OCI-M2 (cell line): Measurements from ENCODE around the gene PGM2.
A peak's percentile ranks its signal among the peaks of the same experiment; 100 is the strongest.
"Not testable (repeated sequence)": the region's sequence is repeated elsewhere in the genome, so short reads cannot be mapped to it uniquely, and the experiment has no call there.

Experiments used
- DNase-seq: peaks from one replicate; lab custom pipeline; 2025; ENCODE audit not compliant: unreplicated experiment; lab: John Stamatoyannopoulos, UW

Gene PGM2

GRCh38 chr4:37826295-37827029 lies at the start of gene PGM2:
Gene PGM2 (plus strand): TSS chr4:37826686. CDS start chr4:37826733, 47 bp downstream.
- DNase-seq = no peak

- no peak for DNase-seq
These were observed 46.6 kb upstream of the PGM2 start for GRCh38 chr4:37779896-37780295.

- no peak for DNase-seq
These were observed 45.9 kb upstream of the PGM2 start for GRCh38 chr4:37780444-37781130.

- no peak for DNase-seq
These were observed 45.4 kb upstream of the PGM2 start for GRCh38 chr4:37781131-37781455.

GRCh38 chr4:37786267-37786666 lies 40.2 kb upstream of the PGM2 start:
- DNase-seq = not testable (repeated sequence)

- not testable (repeated sequence) for DNase-seq
These were observed 38.5 kb upstream of the PGM2 start for GRCh38 chr4:37787883-37788460.

- DNase-seq = no peak
These were observed 37.7 kb upstream of the PGM2 start for GRCh38 chr4:37788819-37789218.

- no peak for DNase-seq
These were observed 34.2 kb upstream of the PGM2 start for GRCh38 chr4:37792241-37792640.

GRCh38 chr4:37793562-37793961 lies 32.9 kb upstream of the PGM2 start:
- DNase-seq = no peak

GRCh38 chr4:37794056-37794455 lies 32.4 kb upstream of the PGM2 start:
- no peak for DNase-seq

- no peak for DNase-seq
These were observed 30.8 kb upstream of the PGM2 start for GRCh38 chr4:37795581-37796195.

- DNase-seq = no peak
These were observed 29.1 kb upstream of the PGM2 start for GRCh38 chr4:37797374-37797773.

GRCh38 chr4:37797923-37798322 lies 28.6 kb upstream of the PGM2 start:
- no peak for DNase-seq

- no peak for DNase-seq
These were observed 27.9 kb upstream of the PGM2 start for GRCh38 chr4:37798616-37799015.

- no peak for DNase-seq
These were observed 26.4 kb upstream of the PGM2 start for GRCh38 chr4:37799941-37800554.

GRCh38 chr4:37802068-37802666 lies 24.3 kb upstream of the PGM2 start:
- peak; percentile 44 for DNase-seq

- no peak for DNase-seq
These were observed 23.0 kb upstream of the PGM2 start for GRCh38 chr4:37803348-37803973.

GRCh38 chr4:37805091-37805490 lies 21.4 kb upstream of the PGM2 start:
- DNase-seq = no peak

GRCh38 chr4:37812713-37813112 lies 13.8 kb upstream of the PGM2 start:
- no peak for DNase-seq

- DNase-seq = no peak
These were observed 10.9 kb upstream of the PGM2 start for GRCh38 chr4:37815591-37815990.

GRCh38 chr4:37816006-37816405 lies 10.5 kb upstream of the PGM2 start:
- no peak for DNase-seq
